A549 (cell line): ENCODE data around the gene IL10. TPM values are rescaled to one million over a fixed set of nuclear protein-coding genes. Genes with fewer than 3 reads are reported as not detected.

ENCODE experiments used
- ATAC-seq, 2 experiments: fragments of 200-7000 bp in 1 of 2; fragments of >200 bp in 1 of 2; cut with Nextera tagmentation in 1 of 2; cut with Tn5 transposase in 1 of 2; 3 replicates each; pipeline versions ENCODE4 v1.8.0 to v1.9.1; 2018 to 2020; ENCODE audit warnings: mild to moderate bottlenecking in 1 of 2, moderate library complexity in 1 of 2
- CTCF ChIA-PET: fragments of 300-600 bp; sonication (Branson Sonifier 250); formaldehyde crosslinking; extraction: SDS; loops from one replicate; lab custom pipeline; 2021; ENCODE audit warnings: antibody characterized with exemption, inconsistent platforms; lab: Yijun Ruan, JAX
- POLR2A ChIA-PET: fragments of 350-600 bp; formaldehyde crosslinking; extraction: SDS; loops from one replicate; lab custom pipeline; 2021; ENCODE audit warnings: antibody characterized with exemption, inconsistent platforms; lab: Yijun Ruan, JAX
- DNase-seq, 2 experiments: peaks; one replicate each; pipeline versions ENCODE4 v3.0.0 to v3.0.0-alpha.2; 2011 to 2016; ENCODE audit warnings: low read depth in 1 of 2, low spot score in 1 of 2
- FAIRE-seq: peaks from 2 replicates; lab custom pipeline; 2011; peaks lifted over from hg19 to GRCh38; lab: Jason Lieb, UNC
- H3K27ac ChIP-seq, 2 experiments: fragments of >200 bp; sonication (Bioruptor Twin); formaldehyde crosslinking; 3 replicates each; pipeline ENCODE4 v1.5.1; 2016 to 2017
- H3K4me1 ChIP-seq: fragments of >200 bp; sonication (Bioruptor Twin); formaldehyde crosslinking; 3 replicates; pipeline ENCODE4 v1.6.1; 2016
- H3K4me2 ChIP-seq: fragments of >200 bp; sonication (Bioruptor Twin); formaldehyde crosslinking; 3 replicates; pipeline ENCODE4 v1.6.1; 2016
- H3K4me3 ChIP-seq: fragments of >200 bp; sonication (Bioruptor Twin); formaldehyde crosslinking; 3 replicates; pipeline ENCODE4 v1.5.1; 2016
- H3K9me3 ChIP-seq: fragments of >200 bp; sonication (Bioruptor Twin); formaldehyde crosslinking; 3 replicates; pipeline ENCODE4 v1.6.1; 2016
- CBX2 ChIP-seq: fragments of 200-600 bp; sonication (generic); IDR thresholded peaks from 2 replicates; pipeline ENCODE4 v1.6.1; 2016; ENCODE audit warnings: low read depth, mild to moderate bottlenecking, borderline replicate concordance
- EHMT2 ChIP-seq: fragments of 200-600 bp; sonication (generic); IDR thresholded peaks from 2 replicates; pipeline ENCODE4 v1.6.1; 2016; ENCODE audit warnings: antibody characterized with exemption, low read depth, mild to moderate bottlenecking, moderate library complexity
- FOSB ChIP-seq: fragments of 250-450 bp; sonication (Bioruptor Pico); IDR thresholded peaks from 2 replicates; pipeline ENCODE4 v1.5.0; 2020; ENCODE audit warnings: mild to moderate bottlenecking, moderate library complexity
- GATA3 ChIP-seq: IDR thresholded peaks from 2 replicates; pipeline ENCODE4 v1.6.1; 2012; ENCODE audit warnings: borderline replicate concordance
- HOXA7 ChIP-seq: fragments of 250-450 bp; sonication (Bioruptor Pico); IDR thresholded peaks from 2 replicates; pipeline ENCODE4 v1.5.0; 2020; ENCODE audit warnings: mild to moderate bottlenecking, moderate library complexity
- HOXB13 ChIP-seq: fragments of 250-450 bp; sonication (Bioruptor Pico); IDR thresholded peaks from 2 replicates; pipeline ENCODE4 v1.5.0; 2020; ENCODE audit warnings: low read depth, mild to moderate bottlenecking, moderate library complexity
- JUN ChIP-seq, 2 experiments: fragments of >200 bp; sonication (Bioruptor Twin); formaldehyde crosslinking; IDR thresholded peaks; 2 replicates in 1 of 2; 3 replicates in 1 of 2; pipeline ENCODE4 v1.6.1; 2016 to 2017
- MAFK ChIP-seq: fragments of 450-650 bp; IDR thresholded peaks from 2 replicates; pipeline ENCODE4 v1.6.1; 2014; ENCODE audit not compliant: partially characterized antibody
- MYC ChIP-seq: IDR thresholded peaks from 2 replicates; pipeline ENCODE4 v1.6.1; 2012; ENCODE audit warnings: mild to moderate bottlenecking, inconsistent platforms, low read length, improper control_type of control experiment, borderline replicate concordance
- NFE2L2 ChIP-seq: fragments of 150-350 bp; conservative IDR thresholded peaks from 2 replicates; pipeline ENCODE4 v1.6.1; 2014; ENCODE audit warnings: low read length
- POLR2A ChIP-seq: IDR thresholded peaks from 2 replicates; pipeline ENCODE4 v1.6.1; 2012; ENCODE audit warnings: mild to moderate bottlenecking, low read length
- RCOR1 ChIP-seq: fragments of 150-350 bp; IDR thresholded peaks from 2 replicates; pipeline ENCODE4 v1.6.1; 2014; ENCODE audit warnings: antibody characterized with exemption, low read length, low read depth
- RFX5 ChIP-seq: fragments of 450-650 bp; IDR thresholded peaks from 2 replicates; pipeline ENCODE4 v1.7.1; 2014; ENCODE audit warnings: antibody characterized with exemption, mild to moderate bottlenecking, moderate library complexity
- TFCP2L1 ChIP-seq: fragments of 250-450 bp; sonication (Bioruptor Pico); IDR thresholded peaks from 2 replicates; pipeline ENCODE4 v1.5.0; 2021; ENCODE audit warnings: mild to moderate bottlenecking
- ZFP36 ChIP-seq: fragments of 450-650 bp; IDR thresholded peaks from 2 replicates; pipeline ENCODE4 v1.6.1; 2014; ENCODE audit warnings: borderline replicate concordance; ENCODE audit not compliant: partially characterized antibody
- WGBS: methylation state at CpG from one replicate; pipeline ENCODE4 v1.1.6; 2017; ENCODE audit errors: missing lambda C conversion rate; 5-methylcytosine and 5-hydroxymethylcytosine counted together
- polyA plus RNA-seq, 4 experiments: library from polyadenylated mRNA; depleted of rRNA in 3 of 4; stranded (reverse); fragments of >200 nt; fragmentation: RNase III in 1 of 4; extraction: RNeasy Plus Mini Kit Qiagen cat#74134 plus additional on column Dnase treatment in 1 of 4; gene quantifications; 2 replicates in 3 of 4; 3 replicates in 1 of 4; pipeline ENCODE4 v1.2.3, GENCODE V29; 2011 to 2017
- TF ChIP-seq, protein P1 (sequence below): fragments of 250-450 bp; sonication (Bioruptor Pico); IDR thresholded peaks from 2 replicates; pipeline ENCODE4 v1.5.0; 2021; ENCODE audit warnings: mild to moderate bottlenecking, moderate library complexity, borderline replicate concordance
- TF ChIP-seq, protein P2 (sequence below): fragments of 250-450 bp; sonication (Bioruptor Pico); IDR thresholded peaks from 2 replicates; pipeline ENCODE4 v1.5.0; 2020; ENCODE audit warnings: low read depth, mild to moderate bottlenecking, moderate library complexity
- TF ChIP-seq, protein P3 (sequence below): IDR thresholded peaks from 2 replicates; pipeline ENCODE4 v1.6.1; 2012

IL10 gene
- polyA plus RNA-seq, 2 of the 4 experiments (the other 2 are of a cell fraction): not detected

DNA sequence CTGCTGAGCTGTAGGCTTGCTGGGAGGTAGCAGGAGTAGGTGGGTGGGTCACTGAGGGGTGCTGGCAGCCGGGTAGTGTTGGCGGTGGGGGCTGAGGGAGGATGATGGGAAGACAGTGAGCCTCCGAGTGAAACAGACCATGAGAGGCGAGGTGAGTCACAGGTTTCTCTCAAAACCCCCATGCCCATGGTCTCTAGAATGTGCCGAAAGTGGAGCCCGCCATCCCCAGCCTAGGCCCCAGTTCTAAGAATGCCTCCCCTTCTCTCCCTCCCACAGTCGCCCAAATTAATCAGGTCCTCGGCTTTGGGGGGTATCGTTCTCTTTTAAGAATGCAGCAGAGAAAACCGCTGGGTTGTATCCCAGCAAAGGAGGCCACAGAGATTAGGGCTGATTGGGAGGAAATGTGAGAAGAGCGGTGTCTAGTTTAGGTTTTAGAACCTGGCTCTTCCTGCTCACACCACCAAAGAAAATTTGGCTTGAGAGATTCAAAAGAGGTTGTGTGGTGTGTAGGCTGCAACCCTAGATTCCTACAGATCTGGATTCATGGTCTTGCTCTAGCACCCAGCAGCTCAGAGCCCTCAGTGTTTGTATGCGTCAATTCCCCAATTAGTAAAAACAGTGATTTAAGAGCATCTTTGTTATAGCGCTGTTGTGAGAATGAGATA, 29.4 kb downstream of the IL10 start (continued):
- TF ChIP-seq, protein P1, sequence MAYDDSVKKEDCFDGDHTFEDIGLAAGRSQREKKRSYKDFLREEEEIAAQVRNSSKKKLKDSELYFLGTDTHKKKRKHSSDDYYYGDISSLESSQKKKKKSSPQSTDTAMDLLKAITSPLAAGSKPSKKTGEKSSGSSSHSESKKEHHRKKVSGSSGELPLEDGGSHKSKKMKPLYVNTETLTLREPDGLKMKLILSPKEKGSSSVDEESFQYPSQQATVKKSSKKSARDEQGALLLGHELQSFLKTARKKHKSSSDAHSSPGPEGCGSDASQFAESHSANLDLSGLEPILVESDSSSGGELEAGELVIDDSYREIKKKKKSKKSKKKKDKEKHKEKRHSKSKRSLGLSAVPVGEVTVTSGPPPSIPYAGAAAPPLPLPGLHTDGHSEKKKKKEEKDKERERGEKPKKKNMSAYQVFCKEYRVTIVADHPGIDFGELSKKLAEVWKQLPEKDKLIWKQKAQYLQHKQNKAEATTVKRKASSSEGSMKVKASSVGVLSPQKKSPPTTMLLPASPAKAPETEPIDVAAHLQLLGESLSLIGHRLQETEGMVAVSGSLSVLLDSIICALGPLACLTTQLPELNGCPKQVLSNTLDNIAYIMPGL (CRISPR knock-in tag): no peak
- TF ChIP-seq GATA3 (no peak), HOXA7 (CRISPR knock-in tag) (no peak), CBX2 (no peak)

DNA sequence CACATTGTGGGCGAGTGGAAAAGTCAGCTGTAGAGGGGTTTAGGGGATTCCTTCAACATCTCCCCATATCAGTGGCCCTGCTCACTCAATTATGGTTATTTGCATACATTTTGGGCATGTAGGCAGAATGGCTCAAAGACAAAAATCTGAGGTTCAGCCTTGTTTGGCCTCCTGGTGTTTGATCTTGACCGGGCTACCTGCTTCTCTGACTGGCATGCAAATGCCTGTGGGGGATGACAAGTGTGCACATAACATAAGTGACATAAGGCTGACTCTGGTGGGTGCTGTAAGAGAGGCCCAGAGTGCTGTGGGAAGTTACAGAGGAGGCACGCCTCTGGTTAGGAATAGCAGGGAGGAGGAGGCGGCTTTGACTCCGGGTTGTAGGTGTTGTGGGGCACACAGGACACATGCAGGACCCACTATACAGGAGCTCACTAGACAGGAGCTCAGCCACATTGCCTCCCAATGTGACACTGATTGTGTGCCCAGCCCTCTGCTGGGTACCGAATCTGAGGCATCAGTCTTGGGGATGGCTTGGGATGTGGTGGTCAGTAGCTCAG, 31.1 kb downstream of the IL10 start:
- no peak for ATAC-seq
- DNase-seq: no peak
- no peak overlapping the region for H3K4me2 ChIP-seq
- no peaks in the 10 kb centered on the region for H3K9me3 ChIP-seq
- no peak overlapping the region for H3K4me3 ChIP-seq
- CTCF ChIA-PET: interaction anchor here (0.6 to 1.9 kb wide), 9 partner anchors 8 to 241 kb away, joined by 3 to 6 read pairs (median 4); no protein-coding TSS in a partner anchor
- no peak for TF ChIP-seq TFCP2L1 (CRISPR knock-in tag)
- TF ChIP-seq RFX5: no peak
- TF ChIP-seq NFE2L2: no peak
- TF ChIP-seq, protein P2, sequence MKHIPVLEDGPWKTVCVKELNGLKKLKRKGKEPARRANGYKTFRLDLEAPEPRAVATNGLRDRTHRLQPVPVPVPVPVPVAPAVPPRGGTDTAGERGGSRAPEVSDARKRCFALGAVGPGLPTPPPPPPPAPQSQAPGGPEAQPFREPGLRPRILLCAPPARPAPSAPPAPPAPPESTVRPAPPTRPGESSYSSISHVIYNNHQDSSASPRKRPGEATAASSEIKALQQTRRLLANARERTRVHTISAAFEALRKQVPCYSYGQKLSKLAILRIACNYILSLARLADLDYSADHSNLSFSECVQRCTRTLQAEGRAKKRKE (CRISPR knock-in tag): no peak
- no peak for TF ChIP-seq HOXB13
- no peak for TF ChIP-seq ZFP36
- TF ChIP-seq, protein P1 (CRISPR knock-in tag): no peak
- no peak for TF ChIP-seq EHMT2
- TF ChIP-seq, protein P3, sequence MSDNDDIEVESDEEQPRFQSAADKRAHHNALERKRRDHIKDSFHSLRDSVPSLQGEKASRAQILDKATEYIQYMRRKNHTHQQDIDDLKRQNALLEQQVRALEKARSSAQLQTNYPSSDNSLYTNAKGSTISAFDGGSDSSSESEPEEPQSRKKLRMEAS: no peak
- 91% methylated on average over 6 of the region's 6 CpGs for WGBS
- no peak overlapping the region for H3K27ac ChIP-seq
- H3K4me1 ChIP-seq: peaks cover 6% of the 10 kb centered on the region; the same call in 1 of the 3 replicates
- POLR2A ChIA-PET: no interaction called here
- FAIRE-seq: no peak

DNA sequence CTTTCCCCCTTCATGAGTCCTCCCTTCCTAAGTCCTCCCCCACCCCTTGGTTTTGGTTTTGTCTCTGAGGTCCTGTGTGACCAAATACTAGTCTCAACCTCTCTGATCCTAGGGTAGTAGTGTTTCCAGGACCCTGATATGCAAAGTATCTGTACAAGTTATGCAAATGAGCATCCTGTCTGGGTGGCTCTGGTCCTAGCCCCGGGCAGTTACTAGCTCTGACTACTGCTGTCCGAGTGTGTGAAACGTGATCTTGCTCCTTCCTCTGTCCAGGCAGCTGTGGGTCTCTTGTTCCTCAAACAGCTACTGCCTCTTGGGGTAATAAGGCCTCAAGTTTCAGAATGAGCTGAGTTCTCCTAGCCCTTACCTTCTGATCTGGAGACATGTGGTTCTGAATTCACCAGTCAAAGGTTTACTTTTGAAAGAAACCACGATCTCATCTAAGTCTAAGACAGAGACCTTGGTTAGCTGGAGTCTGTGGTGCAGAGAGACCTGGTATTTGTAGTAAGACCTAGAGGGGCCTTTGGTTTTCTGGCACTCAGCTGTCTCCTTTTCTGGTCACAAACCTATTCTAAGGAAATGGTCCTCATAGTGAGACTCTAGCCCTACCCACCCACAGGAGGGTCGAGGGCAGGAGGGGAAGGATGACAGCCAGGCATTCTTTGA, 32.8 kb downstream of the IL10 start:
- Histone ChIP-seq H3K9me3 (no peaks in the 10 kb centered on the region), H3K27ac (no peak overlapping the region), H3K4me1 (peaks cover 6% of the 10 kb centered on the region; the same call in 1 of the 3 replicates), H3K4me2 (no peak overlapping the region), H3K4me3 (no peak overlapping the region)
- TF ChIP-seq JUN (IDR thresholded peaks at IDR 0.05): no peak
- TF ChIP-seq, protein P2 (CRISPR knock-in tag): no peak
- TF ChIP-seq MYC: no peak
- TF ChIP-seq RCOR1: no peak
- no peak for TF ChIP-seq MAFK
- TF ChIP-seq FOSB (CRISPR knock-in tag): no peak
- no peak for TF ChIP-seq POLR2A
- DNase-seq (no peak), FAIRE-seq (no peak), ATAC-seq (no peak)
- 58% methylated on average over 5 of the region's 5 CpGs for WGBS
- POLR2A ChIA-PET: no interaction called here
- CTCF ChIA-PET: interaction anchor here (0.6 to 1.9 kb wide), 14 partner anchors 9 to 264 kb away, joined by 3 to 12 read pairs (median 4); partner anchors contain the start of gene IL20
